NCI-H1092 treated with DMSO at 0.1 percent for 48 hours (cell line): ENCODE results near the gene MTG2.
"Not testable (repeated sequence)": the region's sequence is repeated elsewhere in the genome, so short reads cannot be mapped to it uniquely, and the experiment has no call there.

Experiments used
- DNase-seq: peaks from one replicate; lab custom pipeline; 2025; lab: John Stamatoyannopoulos, UW

The MTG2 gene

GRCh38 chr20:62146019-62146755 is 36.6 kb upstream of the MTG2 start:
- no peak for DNase-seq

GRCh38 chr20:62147125-62147524 is 35.7 kb upstream of the MTG2 start:
- no peak for DNase-seq

DNA sequence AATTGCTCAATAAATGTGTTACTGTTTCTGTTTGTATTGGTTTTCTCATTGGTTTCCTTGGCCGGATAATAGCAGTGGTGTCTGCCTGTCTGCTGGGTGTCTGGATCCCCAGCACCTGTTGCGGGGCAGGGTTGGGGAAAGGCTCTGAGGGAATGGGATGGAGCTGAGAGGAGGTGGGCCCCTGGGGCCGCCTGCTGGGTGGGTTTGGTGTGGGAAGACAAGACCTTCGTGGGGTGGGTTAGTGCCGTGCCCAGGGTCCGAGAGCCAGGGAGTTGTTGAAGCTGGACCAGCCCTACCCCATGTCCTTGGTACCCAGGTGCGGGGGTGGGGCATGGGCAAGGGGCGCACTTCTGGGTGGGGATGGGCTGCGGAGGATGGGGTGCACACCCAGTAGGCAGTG is 35.3 kb upstream of the MTG2 start:
- no peak for DNase-seq

- not testable (repeated sequence) for DNase-seq
Observed at GRCh38 chr20:62148383-62148782, 34.4 kb upstream of the MTG2 start.

DNA sequence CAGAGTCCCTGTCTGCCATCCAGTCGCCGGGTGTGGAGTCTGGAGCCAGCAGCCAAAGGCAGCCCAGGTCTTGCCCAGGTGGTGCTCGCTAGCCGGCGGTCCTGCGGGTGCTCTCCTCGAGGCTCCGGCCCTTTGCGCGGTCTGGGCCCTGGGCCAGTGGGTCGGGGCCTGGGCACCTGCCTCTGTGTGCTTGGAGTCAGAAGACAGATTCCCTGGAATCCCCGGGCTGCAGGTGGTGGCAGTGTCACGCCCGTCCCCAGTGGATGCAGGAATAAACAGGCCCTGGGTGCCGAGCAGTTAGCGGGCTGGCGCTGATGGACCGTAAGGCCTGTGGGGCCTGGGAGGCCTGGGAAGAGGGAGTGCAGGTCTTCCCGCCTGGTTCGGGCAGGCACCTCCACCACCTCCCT is 33.9 kb upstream of the MTG2 start:
- DNase-seq = no peak

DNA sequence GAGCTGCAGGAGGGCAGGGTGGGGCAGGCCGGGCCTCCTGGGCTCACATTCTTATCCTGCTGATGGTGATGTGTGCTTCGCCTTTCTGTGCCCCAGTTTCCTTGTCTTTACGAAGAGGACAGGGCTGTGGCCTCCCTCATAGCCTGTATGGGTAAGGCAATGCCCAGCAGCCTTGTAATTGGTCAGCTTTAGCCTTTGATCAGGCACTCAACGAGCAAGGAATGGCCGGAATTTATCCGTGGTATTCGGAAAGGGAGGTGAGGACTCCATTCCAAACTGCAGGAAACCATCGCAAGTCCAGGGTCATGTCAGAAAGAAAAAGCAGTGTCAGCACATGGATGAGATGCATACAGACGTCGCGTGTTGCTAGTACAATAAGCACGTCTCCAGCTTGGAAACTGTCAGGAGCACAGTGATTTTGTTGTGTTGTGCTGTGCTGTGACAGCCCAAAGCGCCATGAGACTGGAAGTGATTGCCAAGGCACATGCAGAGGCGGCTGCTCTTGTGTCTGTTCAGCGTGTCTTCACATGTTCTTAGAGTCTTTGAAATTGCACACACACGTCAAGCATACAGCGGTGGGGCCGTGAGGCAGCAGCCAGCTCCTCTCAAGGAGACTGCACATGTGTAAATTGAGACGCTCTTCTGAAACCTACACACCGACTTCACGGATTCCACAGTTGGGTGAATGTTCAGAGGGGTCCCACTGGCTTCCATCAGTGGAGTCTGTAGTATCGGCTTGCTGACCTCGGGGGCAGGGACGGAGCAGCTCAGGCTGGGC is 33.1 kb upstream of the MTG2 start:
- DNase-seq = no peak

DNA sequence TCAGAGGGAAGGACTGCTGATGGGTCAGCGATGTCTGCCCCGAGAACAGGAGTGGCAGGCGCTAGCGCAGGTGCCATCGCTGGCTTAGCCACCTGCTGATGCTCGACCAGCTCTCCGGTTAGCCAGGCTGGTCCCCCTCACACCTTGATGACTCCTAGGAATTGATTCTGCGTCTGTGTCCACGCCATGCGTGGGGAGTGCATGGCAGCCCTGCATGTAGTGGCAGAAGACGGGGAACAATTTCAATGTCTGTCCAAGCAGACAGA is 32.6 kb upstream of the MTG2 start:
- no peak for DNase-seq

GRCh38 chr20:62151225-62151624 is 31.6 kb upstream of the MTG2 start:
- no peak for DNase-seq

- DNase-seq = no peak
Observed at GRCh38 chr20:62151835-62152364, 30.9 kb upstream of the MTG2 start.

DNA sequence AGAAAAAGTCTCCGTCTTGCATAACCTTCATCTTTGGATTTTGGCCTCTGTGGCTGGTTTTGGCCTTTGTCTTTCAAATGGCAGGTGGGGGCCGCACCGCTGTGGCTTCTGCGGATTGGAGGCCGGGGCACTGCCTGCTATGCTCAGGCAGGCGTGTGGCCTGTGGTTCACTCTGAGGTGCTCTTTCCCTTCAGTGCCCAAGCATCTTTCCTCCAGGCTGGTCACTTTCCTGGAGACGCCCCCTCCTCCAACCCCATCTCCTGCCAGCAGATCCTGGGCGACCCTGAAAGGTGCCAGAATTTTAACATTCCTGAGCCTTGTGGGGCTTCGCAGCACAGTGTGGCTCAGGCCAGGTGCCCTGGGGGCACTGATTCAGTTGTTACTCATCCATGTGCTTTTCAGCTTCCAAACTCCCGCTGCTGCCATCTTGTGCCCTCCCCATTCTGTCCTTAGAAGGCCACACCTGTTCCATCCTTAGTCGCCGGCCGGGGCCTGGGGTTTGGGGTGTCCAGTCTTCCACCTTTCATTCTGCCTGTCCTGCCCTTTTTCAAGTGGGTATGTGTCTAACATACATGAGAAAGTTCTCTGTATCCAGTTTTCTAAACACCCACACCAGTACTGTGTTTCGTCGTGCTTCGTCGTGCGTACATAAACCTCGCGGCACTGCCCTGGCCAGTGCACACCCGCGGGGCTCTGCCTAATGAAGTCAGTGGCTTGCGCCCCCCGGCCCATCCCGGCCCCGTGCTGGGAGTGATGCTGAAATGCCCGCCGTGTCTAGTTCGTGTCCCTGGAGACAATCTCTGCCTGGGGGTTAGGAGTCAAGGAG is 27.2 kb upstream of the MTG2 start:
- no peak for DNase-seq

DNA sequence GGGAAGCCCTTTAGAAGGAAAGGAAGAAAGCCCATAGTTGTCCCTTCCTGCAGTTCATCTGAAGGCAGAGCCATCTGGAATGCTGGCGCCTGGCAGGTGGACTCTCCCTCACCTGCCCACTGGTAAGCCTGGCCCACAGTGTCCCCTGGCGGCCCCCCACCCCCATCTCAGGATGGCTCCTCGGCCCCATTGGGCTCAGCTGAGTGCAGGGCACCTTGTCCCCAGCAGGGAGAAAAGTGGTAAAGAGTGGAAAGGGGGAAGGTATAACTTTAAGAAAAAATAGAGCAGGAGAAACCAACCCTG is 26.6 kb upstream of the MTG2 start:
- DNase-seq = no peak

DNA sequence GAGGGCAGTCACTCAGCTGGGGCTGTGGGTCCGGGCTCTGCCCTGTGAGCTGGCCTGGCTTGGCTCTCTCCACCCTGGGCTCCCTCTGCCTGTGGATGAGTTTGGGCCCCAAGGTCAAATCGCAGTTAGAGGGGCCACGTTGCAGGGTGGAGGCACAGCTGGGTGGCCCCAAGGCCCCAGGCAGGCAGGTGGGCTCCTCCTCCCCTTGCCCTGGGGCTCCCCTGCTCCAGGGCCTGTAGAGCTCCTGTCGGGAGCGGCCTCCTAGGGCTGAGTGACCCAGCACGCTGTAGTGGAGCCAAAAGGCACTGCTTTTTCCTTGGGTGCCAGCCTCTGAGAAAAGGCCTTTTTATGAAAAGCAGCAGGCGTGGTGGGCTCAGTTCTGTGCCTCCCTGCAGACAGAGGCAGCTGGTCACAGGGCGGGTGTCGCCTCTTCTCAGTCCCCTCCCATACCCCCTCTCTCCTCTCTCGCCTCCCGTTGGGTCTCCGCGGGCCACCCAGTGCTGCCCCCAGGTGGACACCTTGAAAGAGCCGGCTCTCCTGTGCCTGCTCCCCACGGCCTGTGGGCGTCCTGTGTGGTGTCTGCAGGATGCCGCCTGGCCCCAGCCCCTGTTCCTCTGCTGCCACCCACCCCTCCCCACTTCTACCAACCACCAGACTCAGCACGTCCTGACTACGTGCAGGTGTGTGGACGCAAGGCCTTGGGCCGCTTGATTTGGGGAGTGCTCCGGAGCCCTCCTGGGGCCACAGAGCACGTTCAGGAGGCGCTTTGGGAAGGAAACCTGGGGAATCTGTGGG is 26.0 kb upstream of the MTG2 start:
- DNase-seq = peak; percentile 14

GRCh38 chr20:62157387-62158087 is 25.3 kb upstream of the MTG2 start:
- no peak for DNase-seq

DNA sequence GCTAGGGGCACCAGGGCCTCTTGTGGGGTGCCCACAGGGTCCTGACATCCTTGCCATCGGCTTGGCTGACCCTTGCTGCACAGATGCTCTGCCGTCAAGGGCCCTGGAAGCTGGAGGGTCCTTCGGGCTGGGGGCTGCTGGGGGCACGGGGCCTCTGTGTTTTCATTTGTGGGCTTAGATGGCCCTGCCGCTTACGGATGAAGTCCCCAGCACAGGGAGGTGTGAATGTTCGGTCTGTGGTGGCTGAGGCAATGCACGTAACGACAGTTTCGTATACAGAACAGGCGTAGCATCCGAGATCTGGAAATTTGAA is 24.8 kb upstream of the MTG2 start:
- DNase-seq = no peak

GRCh38 chr20:62158541-62158940 is 24.3 kb upstream of the MTG2 start:
- DNase-seq = no peak

DNA sequence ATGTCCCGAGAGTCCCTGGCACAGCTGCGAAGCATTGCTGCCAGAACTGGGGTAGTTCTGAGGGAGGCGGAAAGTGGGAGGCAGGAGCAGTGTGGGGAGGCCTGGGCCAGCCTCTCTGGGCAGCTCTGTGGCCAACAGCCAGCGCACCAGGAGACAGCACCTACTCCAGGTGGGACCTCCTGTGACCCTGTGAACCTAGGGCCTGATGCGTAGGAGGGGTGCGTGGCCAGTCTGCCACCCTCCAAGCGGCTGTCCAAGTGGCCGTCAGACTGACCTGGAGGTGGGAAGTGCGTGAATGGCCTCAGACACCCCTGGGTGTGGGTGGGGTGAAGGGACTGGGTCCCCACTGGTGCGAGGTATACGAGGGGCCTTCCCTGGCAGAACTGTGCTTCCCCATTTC is 23.8 kb upstream of the MTG2 start:
- no peak for DNase-seq

DNA sequence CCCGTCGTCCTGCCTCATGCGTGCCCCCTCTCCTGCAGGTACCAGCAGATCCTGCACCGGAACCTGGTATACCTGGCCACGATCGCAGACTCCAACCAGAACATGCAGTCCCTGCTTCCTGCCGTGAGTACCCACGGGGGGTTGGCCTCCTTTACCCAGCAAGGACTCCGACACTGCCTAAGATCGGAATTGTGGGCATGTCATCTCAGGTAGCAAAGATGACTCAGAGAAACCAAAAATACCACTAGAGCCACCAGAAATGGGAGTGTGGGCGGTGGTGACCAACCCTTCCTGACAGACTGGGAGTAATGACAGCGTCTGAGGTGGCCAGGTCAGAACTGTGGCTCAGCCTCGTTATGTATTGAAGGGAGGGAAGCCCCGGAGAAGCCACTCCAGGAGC is 23.0 kb upstream of the MTG2 start:
- no peak for DNase-seq

GRCh38 chr20:62160253-62160652 is 22.6 kb upstream of the MTG2 start:
- DNase-seq = no peak

- DNase-seq = no peak
Observed at GRCh38 chr20:62160876-62161275, 22.0 kb upstream of the MTG2 start.

GRCh38 chr20:62161347-62161746 is 21.5 kb upstream of the MTG2 start:
- DNase-seq = no peak

GRCh38 chr20:62162765-62163484 is 19.9 kb upstream of the MTG2 start:
- DNase-seq = no peak
